Activated naive CD4-positive, alpha-beta T cell treated with anti-CD3 and anti-CD28 coated beads, Interleukin-2, amount 50 U/mL, for 16 hours (primary cell): ENCODE data around the gene SMIM1.

Experiments used
- DNase-seq: peaks from one replicate; pipeline ENCODE4 v3.0.0-alpha.2; 2020

SMIM1 gene

GRCh38 chr1:3777647-3778589, 5.4 kb downstream of the SMIM1 start:
- no peak for DNase-seq

GRCh38 chr1:3778590-3779264, 6.2 kb downstream of the SMIM1 start:
- DNase-seq = no peak

GRCh38 chr1:3779265-3779911, 6.8 kb downstream of the SMIM1 start:
- no peak for DNase-seq

- DNase-seq = no peak
Observed at GRCh38 chr1:3779912-3780416, 7.4 kb downstream of the SMIM1 start.

GRCh38 chr1:3780901-3781300, 8.4 kb downstream of the SMIM1 start:
- no peak for DNase-seq

GRCh38 chr1:3783651-3784474, 11.3 kb downstream of the SMIM1 start:
- DNase-seq = no peak

GRCh38 chr1:3785045-3785444, 12.5 kb downstream of the SMIM1 start:
- DNase-seq = no peak

GRCh38 chr1:3785456-3786157, 13.1 kb downstream of the SMIM1 start:
- no peak for DNase-seq

- DNase-seq = no peak
Observed at GRCh38 chr1:3786468-3787348, 14.2 kb downstream of the SMIM1 start.

GRCh38 chr1:3787349-3787715, 14.8 kb downstream of the SMIM1 start:
- DNase-seq = no peak

- no peak for DNase-seq
Observed at GRCh38 chr1:3787745-3788605, 15.4 kb downstream of the SMIM1 start.

GRCh38 chr1:3788756-3789420, 16.3 kb downstream of the SMIM1 start:
- DNase-seq = no peak

- DNase-seq = no peak
Observed at GRCh38 chr1:3789421-3790300, 17.1 kb downstream of the SMIM1 start.

- DNase-seq = no peak
Observed at GRCh38 chr1:3790500-3790923, 18.0 kb downstream of the SMIM1 start.

- DNase-seq = no peak
Observed at GRCh38 chr1:3790952-3791351, 18.4 kb downstream of the SMIM1 start.

- no peak for DNase-seq
Observed at GRCh38 chr1:3795453-3796214, 23.1 kb downstream of the SMIM1 start.
